ENCODE data around the gene TRIO. TPM values are rescaled to one million over a fixed set of nuclear protein-coding genes. Genes with fewer than 3 reads are reported as not detected.
A peak's percentile ranks its signal among the peaks of the same experiment; 100 is the strongest.

Gene TRIO
- total and polyA plus RNA-seq, 10 of the 15 experiments (the other 5 are each of a cell fraction or from before 2014, with no cell fraction given): 5.1 to 96.4 (median 44.6) TPM

GRCh38 chr5:14415698-14416074, 272.5 kb downstream of the TRIO start (continued):
- TF ChIP-seq E2F8 (IDR thresholded peaks at IDR 0.05; ENCODE audit: low read depth, partially characterized antibody) (no peak), RCOR1 (conservative IDR thresholded peaks at IDR 0.05; ENCODE audit: low read depth, low read length) (no peak), PML (IDR thresholded peaks at IDR 0.05; ENCODE audit: low read length) (no peak), SUZ12 (IDR thresholded peaks at IDR 0.05; ENCODE audit: unreplicated experiment) (no peak), SP1 (IDR thresholded peaks at IDR 0.05; ENCODE audit: low read depth, low read length) (no peak), ZBED1 (IDR thresholded peaks at IDR 0.05; ENCODE audit: borderline replicate concordance) (0 out of 2 replicates have a peak, but pooled peaks have one; percentile 67), KDM1A (IDR thresholded peaks at IDR 0.05; ENCODE audit: borderline replicate concordance) (no peak), KAT2A (conservative IDR thresholded peaks at IDR 0.05; ENCODE audit: control insufficient read depth, low read depth, low read length) (no peak), SPI1 (IDR thresholded peaks at IDR 0.05; ENCODE audit: borderline replicate concordance, insufficient read depth, low read depth, low read length) (no peak), PRDM15 (CRISPR knock-in tag; IDR thresholded peaks at IDR 0.05) (no peak), CHD2 (IDR thresholded peaks at IDR 0.05; ENCODE audit: borderline replicate concordance, low read depth, low read length) (no peak), FOXK2 (IDR thresholded peaks at IDR 0.05) (no peak), PBX3 (IDR thresholded peaks at IDR 0.05; ENCODE audit: insufficient replicate concordance, low read depth, low read length) (no peak), IKZF2 (IDR thresholded peaks at IDR 0.05) (no peak), RAD51 (IDR thresholded peaks at IDR 0.05) (no peak), CREM (IDR thresholded peaks at IDR 0.05; ENCODE audit: low read depth) (peak; percentile 30; the same call in 1 of the 2 replicates), POLR2A (IDR thresholded peaks at IDR 0.05; ENCODE audit: low read depth, low read length) (no peak), REST (IDR thresholded peaks at IDR 0.05; ENCODE audit: low read depth, low read length) (no peak), EED (IDR thresholded peaks at IDR 0.05; ENCODE audit: low read depth) (no peak), ATF3 (IDR thresholded peaks at IDR 0.05; ENCODE audit: borderline replicate concordance, extremely low read depth, low read depth, low read length) (no peak), POLR2AphosphoS2 (IDR thresholded peaks at IDR 0.05; ENCODE audit: low read depth, low read length) (no peak)
